Motor neuron (in vitro differentiated cells): Measurements from ENCODE around the gene RNF166. TPM values are rescaled to one million over a fixed set of nuclear protein-coding genes. Genes with fewer than 3 reads are reported as not detected.
A peak's percentile ranks its signal among the peaks of the same experiment; 100 is the strongest.
"Not testable (repeated sequence)": the region's sequence is repeated elsewhere in the genome, so short reads cannot be mapped to it uniquely, and the experiment has no call there.

Experiments
- ATAC-seq, 8 experiments: fragments of 200-7000 bp; cut with Tn5 transposase; replicated peaks in 6 of 8; 2 replicates each; pipeline ENCODE4 v1.8.0; 2021; ENCODE audit warnings: mild to moderate bottlenecking in 8 of 8, moderate library complexity in 8 of 8
- H3K27ac ChIP-seq, 2 donors: fragments of 250-450 bp; sonication (Bioruptor Pico); 2 replicates each; pipeline ENCODE4 v1.9.0; 2021; ENCODE audit warnings: antibody characterized with exemption in 2 of 2, mild to moderate bottlenecking in 2 of 2, moderate library complexity in 1 of 2
- H3K4me1 ChIP-seq, 2 donors: fragments of 250-450 bp; sonication (Bioruptor Pico); replicated peaks in 1 of 2; 2 replicates each; pipeline ENCODE4 v1.6.1; 2021; ENCODE audit warnings: antibody characterized with exemption in 2 of 2, mild to moderate bottlenecking in 2 of 2, moderate library complexity in 1 of 2
- H3K4me3 ChIP-seq, 5 donors: fragments of 250-450 bp; sonication (Bioruptor Pico); 2 replicates each; pipeline ENCODE4 v1.9.0; 2021; ENCODE audit warnings: antibody characterized with exemption in 5 of 5, mild to moderate bottlenecking in 5 of 5, moderate library complexity in 4 of 5
- WGBS, 10 experiments: fragments of 450-650 bp; shearing (Covaris generic); methylation state at CpG; one replicate each; pipeline ENCODE4 v1.0.0; 2022; 5-methylcytosine and 5-hydroxymethylcytosine counted together
- in situ Hi-C, 9 experiments: fragments of 400-800 bp; cut with MboI; loops; one replicate each; pipeline ENCODE4 v1.15.0; 2021; ENCODE audit warnings: low sequenced_read_pairs in 9 of 9, low pct_unique_long_range_greater_than_20kb in 2 of 9; ENCODE audit not compliant: unreplicated experiment in 9 of 9
- total RNA-seq, 8 experiments: library from RNA; unstranded; fragments of 300-600 nt; gene quantifications; 2 replicates each; pipeline versions ENCODE4 v1.2.3 to v1.2.4, GENCODE V29; 2022

The RNF166 gene
- total RNA-seq, 8 experiments from 2014 or later: 6.1 to 15.9 (median 13.0) TPM

DNA sequence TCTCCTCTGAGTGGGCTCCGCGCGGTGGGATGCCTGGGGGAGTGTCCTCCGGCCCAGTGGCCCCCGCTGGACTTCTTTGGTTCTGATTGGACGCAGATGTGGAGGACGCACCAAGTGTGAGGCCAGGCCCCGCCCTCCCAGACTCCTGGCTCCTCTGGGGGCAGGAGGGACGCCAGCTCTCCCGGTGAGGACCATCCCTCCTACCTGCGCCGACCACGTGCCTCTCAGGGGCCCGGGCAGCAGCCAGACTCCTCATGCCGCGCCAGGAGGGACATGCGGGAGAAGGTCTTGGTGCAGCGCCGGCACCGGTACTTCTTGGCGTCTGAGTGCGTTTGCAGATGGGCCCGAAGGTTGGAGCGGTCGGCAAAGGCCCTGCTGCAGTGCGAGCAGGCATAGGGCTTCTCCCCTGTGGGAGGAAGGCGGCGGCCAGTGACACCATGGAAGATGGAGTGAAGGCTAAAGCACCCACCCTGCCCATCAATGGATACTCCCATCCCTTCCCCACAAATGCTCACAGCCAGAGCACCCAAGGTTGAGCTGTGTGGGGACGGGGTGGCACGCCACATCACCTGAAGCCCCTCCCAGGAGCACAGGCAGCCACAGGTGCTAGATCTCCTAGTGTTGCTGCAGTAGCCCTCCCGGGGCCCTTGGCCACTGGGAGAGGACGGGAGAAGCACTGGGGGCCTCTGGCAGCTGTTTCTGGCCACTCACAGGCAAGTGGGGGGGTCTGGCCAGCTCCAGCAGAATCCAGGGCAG is 27.8 kb downstream of the RNF166 start:
- H3K4me1 ChIP-seq: no peaks in the 10 kb centered on the region
- peak in 2 of 8 experiments; percentile 15 to 68 for ATAC-seq
- H3K27ac ChIP-seq: no peak overlapping the region
- WGBS, 10 experiments: 3 to 75% (median 20%) methylated on average over 1 to 5 of the region's 32 CpGs; no CpG with 5 or more reads in 7 of the 10 experiments
- in situ Hi-C loops: no loop called here
- no peak overlapping the region for H3K4me3 ChIP-seq

DNA sequence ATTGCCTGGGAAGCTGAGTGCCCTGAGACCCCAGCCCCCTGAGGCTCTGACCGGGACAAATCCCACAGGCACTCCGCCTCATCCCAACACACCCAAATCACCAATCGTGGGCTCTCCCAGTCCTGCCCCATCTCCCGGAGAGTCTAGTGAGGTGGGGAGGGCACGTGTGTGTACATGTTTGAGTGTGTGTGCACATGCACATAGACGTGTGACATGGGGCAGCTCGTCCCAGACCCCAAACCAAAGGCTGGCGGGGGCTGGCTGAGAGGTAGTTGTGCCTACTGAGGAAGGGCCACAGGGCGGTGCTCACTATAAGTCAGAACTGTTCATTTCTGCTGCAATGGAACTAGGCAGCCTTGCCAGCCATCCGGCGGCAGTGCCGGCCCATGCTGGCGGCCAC is 28.5 kb downstream of the RNF166 start:
- in situ Hi-C loops: no loop called here
- WGBS, 10 experiments: 76 to 100% methylated on average over 1 to 6 of the region's 13 CpGs; no CpG with 5 or more reads in 8 of the 10 experiments
- Histone ChIP-seq H3K27ac (no peak overlapping the region), H3K4me1 (no peaks in the 10 kb centered on the region), H3K4me3 (no peak overlapping the region)
- ATAC-seq: peak in 1 of 8 experiments; percentile 10

DNA sequence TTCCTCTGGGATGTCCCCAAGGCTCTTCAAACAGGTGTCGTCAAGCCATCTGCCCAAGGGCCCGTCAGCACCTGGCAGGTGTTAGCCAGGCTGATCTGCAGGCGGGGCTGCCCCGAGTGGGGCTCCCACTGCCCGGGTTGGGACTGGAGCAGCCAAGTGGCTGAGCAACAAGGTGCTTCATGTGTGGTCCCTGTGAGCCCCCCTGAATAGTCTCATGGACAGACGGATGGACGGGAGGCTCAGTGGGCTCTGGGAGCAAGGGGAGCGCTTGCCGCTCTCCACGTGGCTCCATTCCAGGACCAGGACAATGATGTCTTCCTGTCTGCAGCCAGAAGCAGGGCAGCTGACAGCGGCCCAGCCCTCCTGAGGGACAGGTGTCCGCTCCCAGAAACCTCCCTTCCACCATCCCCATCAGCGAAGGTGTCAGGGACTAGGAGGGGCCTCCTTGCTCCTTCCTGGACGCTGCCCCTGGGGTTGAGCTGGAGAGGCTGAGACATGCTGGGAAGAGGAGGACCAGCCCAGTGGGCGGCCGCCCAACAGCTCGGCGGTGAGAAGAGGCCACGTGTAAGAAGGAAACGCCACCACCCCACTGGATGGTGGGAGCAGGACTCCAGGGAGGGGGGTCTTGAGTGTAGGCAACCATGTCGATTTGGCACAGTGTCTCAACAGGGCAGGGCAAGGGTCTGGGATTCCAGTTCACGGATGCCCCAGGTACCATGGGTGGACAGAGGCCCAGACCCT is 29.5 kb downstream of the RNF166 start:
- H3K4me1 ChIP-seq: no peaks in the 10 kb centered on the region
- no peak overlapping the region for H3K27ac ChIP-seq
- WGBS, 10 experiments: 87 to 100% (median 90%) methylated on average over 1 to 8 of the region's 22 CpGs; no CpG with 5 or more reads in 5 of the 10 experiments
- ATAC-seq: no peak
- H3K4me3 ChIP-seq: no peak overlapping the region
- in situ Hi-C loops: no loop called here

DNA sequence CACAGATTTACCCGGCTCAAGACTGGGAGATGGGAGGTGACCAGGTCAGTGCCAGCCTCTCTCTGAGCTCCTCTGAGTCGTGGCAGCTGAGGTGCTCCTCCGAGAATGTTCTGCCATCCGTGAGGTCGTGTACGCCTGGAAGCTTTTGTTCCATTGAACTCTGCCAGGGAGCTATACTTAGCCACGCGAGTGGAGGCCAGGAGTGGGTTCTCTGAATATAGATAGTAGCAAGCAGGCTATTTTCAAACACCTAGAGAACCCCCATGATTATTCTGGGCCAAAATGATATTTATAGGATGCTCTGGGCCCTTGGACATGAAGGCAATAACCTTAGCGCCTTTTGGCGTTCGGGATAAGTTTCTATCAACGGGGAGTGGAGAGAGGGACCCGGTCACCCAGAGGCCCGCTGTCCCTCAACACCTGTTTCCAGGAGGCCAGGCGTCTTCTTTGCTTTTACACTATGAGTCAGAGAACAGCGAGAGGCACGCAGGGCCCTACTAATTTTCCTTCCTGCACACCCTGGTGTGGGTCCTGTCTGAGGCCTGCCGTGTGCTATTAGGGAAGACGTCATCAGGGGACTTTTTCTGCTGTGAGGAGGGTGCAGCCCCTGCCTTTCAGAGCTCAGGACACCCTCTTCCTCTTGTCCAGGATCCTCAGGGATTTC is 32.4 kb downstream of the RNF166 start:
- 81 to 100% (median 94%) methylated on average over 1 to 8 of the region's 19 CpGs; no CpG with 5 or more reads in 3 of the 10 experiments for WGBS, 10 experiments
- in situ Hi-C loops: no loop called here
- no peak for ATAC-seq
- Histone ChIP-seq H3K27ac (no peak overlapping the region), H3K4me3 (no peak overlapping the region), H3K4me1 (no peaks in the 10 kb centered on the region)

DNA sequence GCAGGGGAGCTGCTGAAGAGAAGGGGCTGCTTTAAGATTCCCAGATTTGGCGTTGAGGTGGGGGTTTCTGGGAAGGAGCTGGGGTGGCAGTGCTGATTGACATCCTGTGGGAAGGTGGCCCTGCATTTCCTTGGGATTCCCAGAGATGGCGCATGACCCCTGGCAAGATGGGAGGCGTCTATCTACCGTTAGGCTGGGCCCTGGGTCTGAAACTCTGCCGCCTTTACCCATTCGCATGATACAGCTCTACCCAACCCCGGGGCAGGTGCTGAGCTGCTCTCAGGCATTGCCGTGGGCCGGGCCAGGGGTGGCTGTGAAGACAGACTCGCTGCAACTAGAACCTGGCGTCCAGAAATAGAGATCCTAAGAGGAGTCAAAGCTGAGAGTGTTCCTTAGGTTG is 33.4 kb downstream of the RNF166 start:
- in situ Hi-C loops: no loop called here
- Histone ChIP-seq H3K4me1 (no peaks in the 10 kb centered on the region), H3K4me3 (no peak overlapping the region), H3K27ac (no peak overlapping the region)
- 0 to 93% (median 80%) methylated on average over 1 to 3 of the region's 11 CpGs; no CpG with 5 or more reads in 5 of the 10 experiments for WGBS, 10 experiments
- peak in 2 of 8 experiments; percentile 22 to 50 for ATAC-seq

DNA sequence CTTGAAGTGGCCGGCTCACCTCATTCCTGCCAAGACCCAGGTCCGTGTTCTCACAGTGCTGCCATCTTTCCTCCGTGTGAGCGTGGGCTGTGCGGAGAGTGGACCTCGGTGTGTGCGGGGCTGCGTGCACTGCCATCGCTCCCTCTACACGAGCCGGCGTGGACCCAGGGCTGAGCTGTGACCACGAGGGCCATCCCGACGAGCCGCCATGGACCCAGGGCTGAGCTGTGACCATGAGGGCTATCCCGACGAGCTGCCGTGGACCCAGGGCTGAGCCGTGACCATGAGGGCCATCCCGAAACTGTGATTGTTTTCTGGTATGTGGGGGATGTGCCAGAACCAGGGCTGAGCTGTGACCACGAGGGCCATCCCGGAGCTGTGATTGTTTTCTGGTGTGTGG is 34.4 kb downstream of the RNF166 start:
- Histone ChIP-seq H3K4me3 (no peak overlapping the region), H3K27ac (no peak overlapping the region), H3K4me1 (no peaks in the 10 kb centered on the region)
- 76 to 100% (median 88%) methylated on average over 2 to 8 of the region's 23 CpGs; no CpG with 5 or more reads in 5 of the 10 experiments for WGBS, 10 experiments
- peak in 1 of 8 experiments; percentile 14 for ATAC-seq
- in situ Hi-C loops: no loop called here

DNA sequence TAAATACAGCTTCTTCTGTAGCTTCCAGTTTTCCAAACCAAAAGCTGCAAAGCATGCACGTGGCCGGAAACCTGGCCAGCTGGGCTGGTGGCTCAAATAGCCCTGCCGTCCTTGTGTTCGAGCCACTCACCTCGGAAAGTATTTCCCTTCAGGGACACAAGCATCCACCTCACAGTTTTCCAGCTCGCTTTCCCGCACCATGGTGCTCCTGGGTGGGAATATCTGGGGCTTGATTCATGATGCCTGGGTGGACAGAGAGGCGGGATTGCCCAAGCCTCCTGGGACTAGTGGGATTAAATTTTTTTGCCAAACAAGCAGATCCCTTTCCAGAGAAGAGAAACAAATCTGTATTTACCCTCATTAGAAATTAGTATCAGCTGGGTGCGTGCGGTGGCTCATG is 36.2 kb downstream of the RNF166 start:
- H3K4me3 ChIP-seq: no peak overlapping the region
- no peak for ATAC-seq
- no peaks in the 10 kb centered on the region for H3K4me1 ChIP-seq
- in situ Hi-C loops: no loop called here
- WGBS, 10 experiments: 42 to 100% (median 78%) methylated on average over 2 to 9 of the region's 10 CpGs; no CpG with 5 or more reads in 4 of the 10 experiments
- H3K27ac ChIP-seq: no peak overlapping the region

DNA sequence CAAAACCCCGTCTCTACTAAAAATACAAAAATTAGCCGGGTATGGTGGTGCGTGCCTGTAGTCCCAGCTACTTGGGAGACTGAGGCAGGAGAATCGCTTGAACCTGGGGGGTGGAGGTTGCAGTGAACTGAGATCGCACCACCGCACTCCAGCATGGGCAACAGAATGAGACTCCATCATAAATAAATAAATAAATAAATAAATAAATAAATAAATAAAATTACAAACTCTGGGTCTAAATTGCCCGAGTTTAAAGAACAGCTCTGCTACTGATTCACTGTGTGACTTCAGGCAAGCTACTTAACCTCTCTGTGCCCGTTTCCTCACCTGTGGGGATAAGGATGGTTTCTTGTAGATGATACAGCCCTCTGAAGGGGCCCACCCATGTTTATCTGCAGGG is 36.7 kb downstream of the RNF166 start:
- H3K4me1 ChIP-seq, H3K27ac ChIP-seq, H3K4me3 ChIP-seq, in situ Hi-C loops, ATAC-seq: not testable (repeated sequence)
- 78 to 100% (median 92%) methylated on average over 1 to 4 of the region's 8 CpGs; no CpG with 5 or more reads in 3 of the 10 experiments for WGBS, 10 experiments

DNA sequence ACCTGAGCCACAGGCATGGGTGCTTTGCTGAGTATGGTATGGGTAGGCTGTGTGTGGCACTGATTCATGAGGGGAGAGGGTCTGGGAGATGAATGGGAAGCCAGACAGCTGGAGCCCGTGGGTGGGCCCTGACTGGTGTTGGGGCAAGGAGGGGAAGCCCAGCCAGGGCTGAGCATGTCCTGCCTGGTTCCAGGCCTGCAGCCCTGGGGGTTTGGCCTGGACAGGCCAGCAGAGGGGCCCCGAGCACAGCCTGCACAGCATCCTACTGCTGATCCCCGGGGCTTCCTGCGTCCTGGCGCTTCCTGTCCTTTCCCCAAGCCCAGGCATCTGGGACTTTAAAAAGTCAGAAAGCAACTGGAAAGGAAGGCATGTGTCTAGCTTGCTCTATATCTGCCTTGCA is 38.7 kb downstream of the RNF166 start:
- ATAC-seq: no peak
- no peak overlapping the region for H3K27ac ChIP-seq
- H3K4me3 ChIP-seq: no peak overlapping the region
- 40 to 78% (median 55%) methylated on average over 1 to 3 of the region's 5 CpGs; no CpG with 5 or more reads in 6 of the 10 experiments for WGBS, 10 experiments
- in situ Hi-C loops: no loop called here
- peaks cover 3 to 4% of the 10 kb centered on the region in 2 donors for H3K4me1 ChIP-seq

DNA sequence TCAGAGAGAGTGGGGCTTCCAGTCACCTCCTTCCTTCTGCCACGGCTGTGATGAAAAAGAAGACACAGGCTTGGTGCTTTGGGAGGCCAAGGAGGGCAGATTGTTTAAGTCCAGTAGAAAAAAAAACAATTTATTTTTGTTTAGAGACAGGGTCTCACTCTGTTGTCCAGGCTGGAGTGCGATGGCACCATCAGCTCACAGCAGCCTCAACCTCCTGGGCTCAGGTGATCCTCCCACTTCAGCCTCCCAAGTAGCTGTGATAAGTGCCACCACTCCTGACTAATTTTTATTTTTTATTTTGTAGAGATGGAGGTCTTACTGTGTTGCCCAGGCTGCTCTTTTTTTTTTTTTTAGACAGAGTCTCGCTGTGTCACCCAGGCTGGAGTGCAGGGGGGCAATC is 40.6 kb downstream of the RNF166 start:
- no peak overlapping the region for H3K4me3 ChIP-seq
- WGBS, 10 experiments: 77 to 100% (median 100%) methylated on average over 1 to 3 of the region's 3 CpGs; no CpG with 5 or more reads in 2 of the 10 experiments
- peaks cover 4 to 7% of the 10 kb centered on the region in 2 donors for H3K4me1 ChIP-seq
- in situ Hi-C loops: no loop called here
- H3K27ac ChIP-seq: no peak overlapping the region
- ATAC-seq: no peak

DNA sequence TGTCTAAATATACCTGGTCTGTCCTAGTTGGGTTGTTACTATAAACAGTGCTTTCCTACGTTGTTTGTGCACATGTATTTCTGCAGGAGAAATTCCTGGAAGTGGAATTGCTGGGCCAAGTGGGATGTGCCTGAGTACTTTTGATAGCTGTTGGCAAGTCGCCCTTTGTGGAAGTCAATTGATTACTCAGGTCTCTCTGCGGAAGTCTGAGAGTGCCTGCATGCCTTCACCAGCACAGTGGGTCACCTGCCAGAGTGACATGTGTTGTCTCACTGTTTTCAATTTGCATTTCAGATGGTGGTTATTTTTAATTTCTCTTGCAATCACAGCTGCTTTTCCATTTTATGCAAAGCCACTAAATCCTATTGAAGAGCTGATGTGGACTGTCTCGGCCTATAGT is 41.1 kb downstream of the RNF166 start:
- in situ Hi-C loops: no loop called here
- Histone ChIP-seq H3K4me1 (peaks cover 4 to 7% of the 10 kb centered on the region in 2 donors), H3K4me3 (no peak overlapping the region), H3K27ac (no peak overlapping the region)
- peak in 2 of 8 experiments; percentile 1 to 2 for ATAC-seq
- WGBS, 10 experiments: 23 to 100% (median 83%) methylated on average over 1 to 4 of the region's 4 CpGs; no CpG with 5 or more reads in 1 of the 10 experiments

DNA sequence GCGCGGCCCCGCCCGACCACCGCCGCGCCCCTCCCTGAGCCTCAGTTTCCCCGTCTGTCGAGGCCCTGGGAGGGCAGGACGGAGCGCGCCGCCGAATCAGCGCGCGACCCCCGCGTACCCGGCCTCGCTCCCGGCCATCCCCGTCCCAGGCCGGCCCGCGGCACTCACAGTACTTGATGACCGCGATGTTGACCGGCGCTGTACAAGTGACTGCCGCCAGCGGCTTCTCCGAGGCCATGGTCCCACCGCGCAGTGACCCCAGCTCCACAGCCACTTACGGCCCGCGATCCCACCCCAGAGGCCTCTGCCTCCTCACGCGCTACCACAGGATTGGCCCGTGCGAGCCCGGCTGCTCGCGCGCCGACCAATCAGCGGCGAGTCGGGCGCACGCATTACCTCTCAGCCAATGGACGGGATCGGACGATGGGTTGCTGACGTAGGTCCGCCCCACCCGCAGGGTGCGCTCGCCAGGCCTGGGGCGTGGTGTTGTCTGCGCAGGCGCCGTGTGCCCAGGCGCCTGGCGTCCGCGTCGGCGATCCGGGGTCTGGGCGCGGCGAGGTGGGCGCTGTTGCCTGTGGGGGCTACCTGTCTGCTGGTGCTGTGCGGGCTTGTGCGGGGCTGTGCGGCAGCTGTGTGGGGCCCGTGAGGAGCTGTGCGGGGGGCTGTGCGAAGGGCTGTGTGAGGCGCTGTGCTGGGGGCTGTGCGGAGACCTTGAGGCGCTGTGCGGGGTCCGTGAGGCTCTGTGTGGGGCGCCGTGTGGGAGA is 43.2 kb downstream of the RNF166 start, which contains the start of gene MVD:
Gene MVD (minus strand): TSS at position 249 of the 764 bp plus-strand sequence. CDS start 11 bp downstream, at position 238.
- 0% methylated on average over 12 to 31 of the region's 88 CpGs; no CpG with 5 or more reads in 8 of the 10 experiments for WGBS, 10 experiments
- in situ Hi-C loops: no loop called here
- peak within 1 kb of the TSS; percentile 85 to 88 for H3K27ac ChIP-seq

More for the DNA sequence above, 43.2 kb downstream of the RNF166 start, which contains the start of gene MVD:
- peak within 1 kb of the TSS; percentile 85 to 98 (median 89) for H3K4me3 ChIP-seq
- peaks cover 4 to 7% of the 10 kb centered on the region in 2 donors for H3K4me1 ChIP-seq
- ATAC-seq: peak; percentile 91 to 96 (median 94)
